ENCODE data around the gene ASIC4.

GRCh38 chr2:219480004-219480403 is 34.3 kb upstream of the ASIC4 start:
- TF ChIP-seq CBX3 (IDR thresholded peaks at IDR 0.05; ENCODE audit: low read depth) (no peak), CTCF (IDR thresholded peaks at IDR 0.05 in 2 of 3, conservative IDR thresholded peaks at IDR 0.05 in 1 of 3; ENCODE audit: borderline replicate concordance in 1 of 3, insufficient read depth in 1 of 3, low read depth in 2 of 3, low read length in 2 of 3) (no peak), ZNF274 (IDR thresholded peaks at IDR 0.05; ENCODE audit: low read depth, low read length) (no peak), TCF7L2 (IDR thresholded peaks at IDR 0.05; ENCODE audit: borderline replicate concordance, extremely low read depth, insufficient read depth, insufficient read length) (no peak), SIN3A (IDR thresholded peaks at IDR 0.05; ENCODE audit: low read depth) (no peak), RAD21 (IDR thresholded peaks at IDR 0.05; ENCODE audit: low read depth) (no peak), CEBPB (IDR thresholded peaks at IDR 0.05; ENCODE audit: low read depth) (no peak), POLR2AphosphoS5 (IDR thresholded peaks at IDR 0.05; ENCODE audit: low read depth, low read length) (no peak), POLR2A (IDR thresholded peaks at IDR 0.05; ENCODE audit: borderline replicate concordance, extremely low read depth, insufficient read depth, insufficient read length) (no peak), EZH2 (IDR thresholded peaks at IDR 0.05) (no peak), EZH2phosphoT487 (IDR thresholded peaks at IDR 0.05; ENCODE audit: borderline replicate concordance) (no peak)
- TF ChIP-seq, protein P1, sequence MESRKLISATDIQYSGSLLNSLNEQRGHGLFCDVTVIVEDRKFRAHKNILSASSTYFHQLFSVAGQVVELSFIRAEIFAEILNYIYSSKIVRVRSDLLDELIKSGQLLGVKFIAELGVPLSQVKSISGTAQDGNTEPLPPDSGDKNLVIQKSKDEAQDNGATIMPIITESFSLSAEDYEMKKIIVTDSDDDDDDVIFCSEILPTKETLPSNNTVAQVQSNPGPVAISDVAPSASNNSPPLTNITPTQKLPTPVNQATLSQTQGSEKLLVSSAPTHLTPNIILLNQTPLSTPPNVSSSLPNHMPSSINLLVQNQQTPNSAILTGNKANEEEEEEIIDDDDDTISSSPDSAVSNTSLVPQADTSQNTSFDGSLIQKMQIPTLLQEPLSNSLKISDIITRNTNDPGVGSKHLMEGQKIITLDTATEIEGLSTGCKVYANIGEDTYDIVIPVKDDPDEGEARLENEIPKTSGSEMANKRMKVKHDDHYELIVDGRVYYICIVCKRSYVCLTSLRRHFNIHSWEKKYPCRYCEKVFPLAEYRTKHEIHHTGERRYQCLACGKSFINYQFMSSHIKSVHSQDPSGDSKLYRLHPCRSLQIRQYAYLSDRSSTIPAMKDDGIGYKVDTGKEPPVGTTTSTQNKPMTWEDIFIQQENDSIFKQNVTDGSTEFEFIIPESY (IDR thresholded peaks at IDR 0.05; ENCODE audit: extremely low read depth, insufficient replicate concordance, low read length) = no peak
- TF ChIP-seq, protein P2, sequence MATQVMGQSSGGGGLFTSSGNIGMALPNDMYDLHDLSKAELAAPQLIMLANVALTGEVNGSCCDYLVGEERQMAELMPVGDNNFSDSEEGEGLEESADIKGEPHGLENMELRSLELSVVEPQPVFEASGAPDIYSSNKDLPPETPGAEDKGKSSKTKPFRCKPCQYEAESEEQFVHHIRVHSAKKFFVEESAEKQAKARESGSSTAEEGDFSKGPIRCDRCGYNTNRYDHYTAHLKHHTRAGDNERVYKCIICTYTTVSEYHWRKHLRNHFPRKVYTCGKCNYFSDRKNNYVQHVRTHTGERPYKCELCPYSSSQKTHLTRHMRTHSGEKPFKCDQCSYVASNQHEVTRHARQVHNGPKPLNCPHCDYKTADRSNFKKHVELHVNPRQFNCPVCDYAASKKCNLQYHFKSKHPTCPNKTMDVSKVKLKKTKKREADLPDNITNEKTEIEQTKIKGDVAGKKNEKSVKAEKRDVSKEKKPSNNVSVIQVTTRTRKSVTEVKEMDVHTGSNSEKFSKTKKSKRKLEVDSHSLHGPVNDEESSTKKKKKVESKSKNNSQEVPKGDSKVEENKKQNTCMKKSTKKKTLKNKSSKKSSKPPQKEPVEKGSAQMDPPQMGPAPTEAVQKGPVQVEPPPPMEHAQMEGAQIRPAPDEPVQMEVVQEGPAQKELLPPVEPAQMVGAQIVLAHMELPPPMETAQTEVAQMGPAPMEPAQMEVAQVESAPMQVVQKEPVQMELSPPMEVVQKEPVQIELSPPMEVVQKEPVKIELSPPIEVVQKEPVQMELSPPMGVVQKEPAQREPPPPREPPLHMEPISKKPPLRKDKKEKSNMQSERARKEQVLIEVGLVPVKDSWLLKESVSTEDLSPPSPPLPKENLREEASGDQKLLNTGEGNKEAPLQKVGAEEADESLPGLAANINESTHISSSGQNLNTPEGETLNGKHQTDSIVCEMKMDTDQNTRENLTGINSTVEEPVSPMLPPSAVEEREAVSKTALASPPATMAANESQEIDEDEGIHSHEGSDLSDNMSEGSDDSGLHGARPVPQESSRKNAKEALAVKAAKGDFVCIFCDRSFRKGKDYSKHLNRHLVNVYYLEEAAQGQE (IDR thresholded peaks at IDR 0.05; ENCODE audit: low read depth) = no peak
- TF ChIP-seq, protein P3, sequence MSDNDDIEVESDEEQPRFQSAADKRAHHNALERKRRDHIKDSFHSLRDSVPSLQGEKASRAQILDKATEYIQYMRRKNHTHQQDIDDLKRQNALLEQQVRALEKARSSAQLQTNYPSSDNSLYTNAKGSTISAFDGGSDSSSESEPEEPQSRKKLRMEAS (IDR thresholded peaks at IDR 0.05) = no peak
